GM12878 (cell line): Measurements from ENCODE around the gene OR6K6. TPM values are rescaled to one million over a fixed set of nuclear protein-coding genes. Genes with fewer than 3 reads are reported as not detected.

Experiments used
- ATAC-seq: fragments of 200-7000 bp; cut with Tn5 transposase; 3 replicates; pipeline ENCODE4 v1.9.1; 2020; ENCODE audit warnings: mild to moderate bottlenecking, moderate library complexity
- BruUV-seq: library from RNA; stranded (reverse); fragments of 400-500 nt; replicated peaks from 2 replicates; lab custom pipeline; 2021; lab: Mats Ljungman, UMichigan
- CTCF ChIA-PET: fragments of 300-600 bp; sonication (Branson Sonifier 250); formaldehyde crosslinking; extraction: SDS; loops from one replicate; lab custom pipeline; 2021; ENCODE audit warnings: inconsistent platforms; lab: Yijun Ruan, JAX
- POLR2A ChIA-PET: fragments of 350-600 bp; formaldehyde crosslinking; extraction: SDS; loops from one replicate; lab custom pipeline; 2021; ENCODE audit warnings: inconsistent platforms; lab: Charles Lee
- RAD21 ChIA-PET: fragments of 300-600 bp; sonication (Branson Sonifier 250); formaldehyde crosslinking; loops from one replicate; lab custom pipeline; 2023; ENCODE audit warnings: antibody characterized with exemption; ENCODE audit not compliant: unreplicated experiment; lab: Charles Lee
- SMC1A ChIA-PET: fragments of 300-600 bp; sonication (Branson Sonifier 250); formaldehyde crosslinking; loops from one replicate; lab custom pipeline; 2023; ENCODE audit not compliant: unreplicated experiment, uncharacterized antibody; lab: Charles Lee
- DNase-seq: peaks from one replicate; pipeline ENCODE4 v3.0.0-alpha.2; 2011; ENCODE audit warnings: low read depth, low spot score
- FAIRE-seq: peaks from 3 replicates; lab custom pipeline; 2011; peaks lifted over from hg19 to GRCh38; lab: Jason Lieb, UNC
- H2AFZ ChIP-seq: 2 replicates; pipeline ENCODE4 v1.6.0; 2011; ENCODE audit warnings: low read depth, low read length, control low read depth; ENCODE audit not compliant: control insufficient read depth
- H3K27ac ChIP-seq: 2 replicates; pipeline ENCODE4 v1.5.1; 2011; ENCODE audit warnings: control low read depth; ENCODE audit not compliant: control insufficient read depth, insufficient read depth
- H3K27me3 ChIP-seq, 2 experiments: replicated peaks in 1 of 2; 2 replicates each; pipeline versions ENCODE4 v1.6.0 to v1.6.1; 2011; ENCODE audit warnings: low read length in 1 of 2; ENCODE audit not compliant: control insufficient read depth in 2 of 2, insufficient read depth in 2 of 2
- H3K36me3 ChIP-seq, 2 experiments: 2 replicates each; pipeline ENCODE4 v1.5.1; 2011; ENCODE audit warnings: low read length in 1 of 2; ENCODE audit not compliant: control insufficient read depth in 2 of 2, insufficient read depth in 2 of 2
- H3K4me1 ChIP-seq: 2 replicates; pipeline ENCODE4 v1.6.1; 2011; ENCODE audit warnings: mild to moderate bottlenecking, low read length, moderate library complexity, mixed read lengths; ENCODE audit not compliant: control insufficient read depth, insufficient read depth
- H3K4me2 ChIP-seq: 2 replicates; pipeline ENCODE4 v1.6.0; 2011; ENCODE audit warnings: control low read depth; ENCODE audit not compliant: control insufficient read depth, insufficient read depth
- H3K4me3 ChIP-seq: fragments of 200-600 bp; sonication (generic); 2 replicates; pipeline ENCODE4 v1.5.1; 2016
- H3K79me2 ChIP-seq: 2 replicates; pipeline ENCODE4 v1.6.0; 2011; ENCODE audit warnings: low read length; ENCODE audit not compliant: control insufficient read depth, insufficient read depth
- H3K9ac ChIP-seq: 2 replicates; pipeline ENCODE4 v1.8.0; 2011; ENCODE audit warnings: low read length, control low read depth, mixed read lengths; ENCODE audit not compliant: control insufficient read depth, insufficient read depth
- H3K9me3 ChIP-seq: replicated peaks from 3 replicates; pipeline ENCODE4 v1.5.1; 2011; ENCODE audit warnings: mild to moderate bottlenecking, low read length; ENCODE audit not compliant: control insufficient read depth, insufficient read depth
- H4K20me1 ChIP-seq: 2 replicates; pipeline ENCODE4 v1.6.0; 2011; ENCODE audit not compliant: control insufficient read depth, insufficient read depth
- FOXM1 ChIP-seq: IDR thresholded peaks from 2 replicates; pipeline ENCODE4 v1.6.1; 2012; ENCODE audit warnings: low read depth, mild to moderate bottlenecking, inconsistent platforms, low read length, moderate library complexity
- MYC ChIP-seq: IDR thresholded peaks from 2 replicates; pipeline ENCODE4 v1.6.1; 2011; ENCODE audit warnings: mild to moderate bottlenecking, low read length, moderate library complexity, inconsistent platforms; ENCODE audit not compliant: insufficient read depth, insufficient replicate concordance, insufficient read length, severe bottlenecking
- RAD21 ChIP-seq: IDR thresholded peaks from 2 replicates; pipeline ENCODE4 v1.6.1; 2011; ENCODE audit warnings: mild to moderate bottlenecking, low read depth, low read length, moderate library complexity; ENCODE audit not compliant: insufficient read depth
- RAD51 ChIP-seq: fragments of 450-650 bp; IDR thresholded peaks from 2 replicates; pipeline ENCODE4 v1.6.1; 2016; ENCODE audit warnings: moderate library complexity, mild to moderate bottlenecking, inconsistent platforms
- RCOR1 ChIP-seq: conservative IDR thresholded peaks from 2 replicates; pipeline ENCODE4 v1.6.1; 2012; ENCODE audit warnings: low read depth, low read length, improper control_type of control experiment
- SMAD1 ChIP-seq: fragments of 450-650 bp; IDR thresholded peaks from 2 replicates; pipeline ENCODE4 v1.6.1; 2018; ENCODE audit warnings: mild to moderate bottlenecking, low read depth; ENCODE audit not compliant: partially characterized antibody
- SMARCA5 ChIP-seq: fragments of 450-650 bp; IDR thresholded peaks from 2 replicates; pipeline ENCODE4 v1.6.1; 2017; ENCODE audit warnings: mild to moderate bottlenecking
- SREBF1 ChIP-seq: IDR thresholded peaks from 2 replicates; pipeline ENCODE4 v1.6.1; 2012; ENCODE audit warnings: mild to moderate bottlenecking, low read length
- TARDBP ChIP-seq: IDR thresholded peaks from 2 replicates; pipeline ENCODE4 v1.6.1; 2016; ENCODE audit warnings: borderline replicate concordance
- TCF3 ChIP-seq: IDR thresholded peaks from 2 replicates; pipeline ENCODE4 v1.6.1; 2012; ENCODE audit warnings: low read depth, mild to moderate bottlenecking, low read length, borderline replicate concordance; ENCODE audit not compliant: insufficient read depth
- ZNF24 ChIP-seq: fragments of 450-650 bp; IDR thresholded peaks from 2 replicates; pipeline ENCODE4 v1.6.1; 2017; ENCODE audit warnings: antibody characterized with exemption, mild to moderate bottlenecking
- ZZZ3 ChIP-seq: IDR thresholded peaks from 2 replicates; pipeline ENCODE4 v1.6.1; 2011; ENCODE audit warnings: low read depth; ENCODE audit not compliant: control insufficient read depth, insufficient read length
- WGBS: methylation state at CpG from one replicate; pipeline ENCODE4 v1.1.6; 2016; ENCODE audit warnings: low lambda C conversion rate; ENCODE audit not compliant: insufficient replicate concordance, insufficient coverage; ENCODE audit errors: missing lambda C conversion rate; 5-methylcytosine and 5-hydroxymethylcytosine counted together
- in situ Hi-C: fragments of 300-500 bp; cut with MboI; formaldehyde crosslinking; loops from 9 replicates; pipeline ENCODE4 v1.14.3; 2018; ENCODE audit warnings: mixed read lengths
- intact Hi-C: fragments of 100-400 bp; cut with micrococcal nuclease; formaldehyde crosslinking; loops from one replicate; pipeline ENCODE4 v1.14.2; 2022; ENCODE audit not compliant: unreplicated experiment
- polyA plus RNA-seq, 11 experiments: library from polyadenylated mRNA; depleted of rRNA in 4 of 11; unstranded in 6 of 11; stranded (reverse) in 5 of 11; fragments of >200 nt; fragmentation: Nextera tagmentation in 4 of 11; fragmentation: Illumina TruSeq in 1 of 11; extraction: Ambion mirVana in 4 of 11; extraction: Trizol in 1 of 11; gene quantifications; 1 replicate in 1 of 11; 2 replicates in 10 of 11; pipeline versions ENCODE4 v1.2.1 to v1.2.3, GENCODE V29; 2011 to 2016; ENCODE audit warnings: inconsistent platforms in 2 of 11, missing spikeins in 2 of 11, low read depth in 1 of 11
- total RNA-seq, 4 experiments: library from RNA; depleted of rRNA in 3 of 4; stranded (reverse); fragments of >200 nt in 3 of 4; fragmentation: Illumina TruSeq in 1 of 4; extraction: Trizol in 1 of 4; gene quantifications; 2 replicates each; pipeline versions ENCODE4 v1.2.1 to v1.2.3, GENCODE V29; 2013 to 2021
- TF ChIP-seq, protein P1 (sequence below): fragments of 450-650 bp; IDR thresholded peaks from 2 replicates; pipeline ENCODE4 v1.6.1; 2018; ENCODE audit warnings: borderline replicate concordance, mild to moderate bottlenecking; ENCODE audit not compliant: partially characterized antibody
- TF ChIP-seq, protein P2 (sequence below): fragments of 450-650 bp; IDR thresholded peaks from 2 replicates; pipeline ENCODE4 v1.6.1; 2017; ENCODE audit warnings: borderline replicate concordance

Gene OR6K6
- total and polyA plus RNA-seq, 10 of the 15 experiments (the other 5 are each of a cell fraction or from before 2014, with no cell fraction given): not detected

DNA sequence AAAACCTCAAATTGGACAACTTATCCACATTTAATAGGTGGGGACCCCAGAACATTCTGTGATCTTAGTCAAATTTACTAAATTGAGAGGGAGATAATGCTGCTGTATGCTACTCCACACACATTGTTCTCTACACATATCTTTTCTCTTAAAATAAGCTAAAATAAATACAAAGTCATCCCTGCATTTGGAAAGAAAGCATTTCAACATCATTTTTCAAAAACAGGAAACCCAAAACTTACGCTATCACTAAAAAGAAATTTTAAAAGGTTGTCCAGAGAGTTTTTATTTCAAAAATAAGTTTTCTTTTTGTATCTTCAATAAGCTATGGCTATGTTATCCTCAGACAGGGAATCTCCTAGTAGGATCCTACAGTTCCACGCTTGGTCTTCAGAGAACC, 46.0 kb downstream of the OR6K6 start:
- BruUV-seq: no TSS peak
- intact Hi-C loops: loop anchor here (10.0 kb wide), 1 partner anchor 174 kb away; no protein-coding TSS in a partner anchor
- H2AFZ ChIP-seq: no peak overlapping the region
- WGBS: 51% methylated on average over 2 of the region's 2 CpGs
- ChIA-PET POLR2A (no interaction called here), SMC1A (interaction anchor here (1.8 kb wide), 1 partner anchor 198 kb away, joined by 4 read pairs; no protein-coding TSS in a partner anchor), RAD21 (interaction anchor here (0.7 to 1.1 kb wide), 2 partner anchors 197 to 270 kb away, joined by 3 read pairs; no protein-coding TSS in a partner anchor), CTCF (interaction anchor here (0.7 kb wide), 1 partner anchor 199 kb away, joined by 3 read pairs; no protein-coding TSS in a partner anchor)
- H3K4me2 ChIP-seq: no peak overlapping the region
- in situ Hi-C loops: no loop called here
- H3K9me3 ChIP-seq: no peaks in the 10 kb centered on the region
- H3K36me3 ChIP-seq: no peaks in the 10 kb centered on the region
- no peaks in the 10 kb centered on the region for H3K4me1 ChIP-seq
- no peak for TF ChIP-seq FOXM1
- TF ChIP-seq RAD51: no peak
- no peak for TF ChIP-seq TARDBP
- no peak for TF ChIP-seq MYC
- TF ChIP-seq SREBF1: no peak
- no peak for TF ChIP-seq TCF3
- no peak for TF ChIP-seq RCOR1
- no peak for TF ChIP-seq ZNF24
- H3K79me2 ChIP-seq: no peaks in the 10 kb centered on the region
- no peak for FAIRE-seq
- no peaks in the 10 kb centered on the region for H4K20me1 ChIP-seq
- ATAC-seq: no peak
- H3K27me3 ChIP-seq: no peaks in the 10 kb centered on the region; a peak in 1 of 4 replicates
- no peak overlapping the region for H3K9ac ChIP-seq
- no peak for DNase-seq
- H3K27ac ChIP-seq: no peak overlapping the region
- no peak overlapping the region for H3K4me3 ChIP-seq

- no TSS peak for BruUV-seq
- ChIA-PET CTCF (no interaction called here), RAD21 (interaction anchor here (1.1 kb wide), 1 partner anchor 196 kb away, joined by 3 read pairs; no protein-coding TSS in a partner anchor), POLR2A (no interaction called here), SMC1A (no interaction called here)
- Histone ChIP-seq H3K9ac (no peak overlapping the region), H3K4me1 (no peaks in the 10 kb centered on the region), H4K20me1 (no peaks in the 10 kb centered on the region), H3K27me3 (no peaks in the 10 kb centered on the region; a peak in 1 of 4 replicates), H3K4me3 (no peak overlapping the region), H2AFZ (no peak overlapping the region), H3K36me3 (no peaks in the 10 kb centered on the region), H3K9me3 (no peaks in the 10 kb centered on the region), H3K27ac (no peak overlapping the region), H3K79me2 (no peaks in the 10 kb centered on the region), H3K4me2 (no peak overlapping the region)
- intact Hi-C loops (loop anchor here (10.0 kb wide), 1 partner anchor 173 kb away; no protein-coding TSS in a partner anchor), in situ Hi-C loops (no loop called here)
- DNase-seq (no peak), FAIRE-seq (no peak), ATAC-seq (no peak)
- 64% methylated on average over 1 of the region's 1 CpG for WGBS
- TF ChIP-seq SMAD1 (no peak), ZZZ3 (no peak), RAD21 (no peak), SMARCA5 (no peak)
- TF ChIP-seq, protein P1, sequence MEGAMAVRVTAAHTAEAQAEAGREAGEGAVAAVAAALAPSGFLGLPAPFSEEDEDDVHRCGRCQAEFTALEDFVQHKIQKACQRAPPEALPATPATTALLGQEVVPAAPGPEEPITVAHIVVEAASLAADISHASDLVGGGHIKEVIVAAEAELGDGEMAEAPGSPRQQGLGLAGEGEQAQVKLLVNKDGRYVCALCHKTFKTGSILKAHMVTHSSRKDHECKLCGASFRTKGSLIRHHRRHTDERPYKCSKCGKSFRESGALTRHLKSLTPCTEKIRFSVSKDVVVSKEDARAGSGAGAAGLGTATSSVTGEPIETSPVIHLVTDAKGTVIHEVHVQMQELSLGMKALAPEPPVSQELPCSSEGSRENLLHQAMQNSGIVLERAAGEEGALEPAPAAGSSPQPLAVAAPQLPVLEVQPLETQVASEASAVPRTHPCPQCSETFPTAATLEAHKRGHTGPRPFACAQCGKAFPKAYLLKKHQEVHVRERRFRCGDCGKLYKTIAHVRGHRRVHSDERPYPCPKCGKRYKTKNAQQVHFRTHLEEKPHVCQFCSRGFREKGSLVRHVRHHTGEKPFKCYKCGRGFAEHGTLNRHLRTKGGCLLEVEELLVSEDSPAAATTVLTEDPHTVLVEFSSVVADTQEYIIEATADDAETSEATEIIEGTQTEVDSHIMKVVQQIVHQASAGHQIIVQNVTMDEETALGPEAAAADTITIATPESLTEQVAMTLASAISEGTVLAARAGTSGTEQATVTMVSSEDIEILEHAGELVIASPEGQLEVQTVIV: no peak
- TF ChIP-seq, protein P2, sequence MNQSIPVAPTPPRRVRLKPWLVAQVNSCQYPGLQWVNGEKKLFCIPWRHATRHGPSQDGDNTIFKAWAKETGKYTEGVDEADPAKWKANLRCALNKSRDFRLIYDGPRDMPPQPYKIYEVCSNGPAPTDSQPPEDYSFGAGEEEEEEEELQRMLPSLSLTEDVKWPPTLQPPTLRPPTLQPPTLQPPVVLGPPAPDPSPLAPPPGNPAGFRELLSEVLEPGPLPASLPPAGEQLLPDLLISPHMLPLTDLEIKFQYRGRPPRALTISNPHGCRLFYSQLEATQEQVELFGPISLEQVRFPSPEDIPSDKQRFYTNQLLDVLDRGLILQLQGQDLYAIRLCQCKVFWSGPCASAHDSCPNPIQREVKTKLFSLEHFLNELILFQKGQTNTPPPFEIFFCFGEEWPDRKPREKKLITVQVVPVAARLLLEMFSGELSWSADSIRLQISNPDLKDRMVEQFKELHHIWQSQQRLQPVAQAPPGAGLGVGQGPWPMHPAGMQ: no peak
Measured at GRCh38 chr1:158801396-158801795, 46.9 kb downstream of the OR6K6 start.
